ENCODE results near the gene FER.

The FER gene

DNA sequence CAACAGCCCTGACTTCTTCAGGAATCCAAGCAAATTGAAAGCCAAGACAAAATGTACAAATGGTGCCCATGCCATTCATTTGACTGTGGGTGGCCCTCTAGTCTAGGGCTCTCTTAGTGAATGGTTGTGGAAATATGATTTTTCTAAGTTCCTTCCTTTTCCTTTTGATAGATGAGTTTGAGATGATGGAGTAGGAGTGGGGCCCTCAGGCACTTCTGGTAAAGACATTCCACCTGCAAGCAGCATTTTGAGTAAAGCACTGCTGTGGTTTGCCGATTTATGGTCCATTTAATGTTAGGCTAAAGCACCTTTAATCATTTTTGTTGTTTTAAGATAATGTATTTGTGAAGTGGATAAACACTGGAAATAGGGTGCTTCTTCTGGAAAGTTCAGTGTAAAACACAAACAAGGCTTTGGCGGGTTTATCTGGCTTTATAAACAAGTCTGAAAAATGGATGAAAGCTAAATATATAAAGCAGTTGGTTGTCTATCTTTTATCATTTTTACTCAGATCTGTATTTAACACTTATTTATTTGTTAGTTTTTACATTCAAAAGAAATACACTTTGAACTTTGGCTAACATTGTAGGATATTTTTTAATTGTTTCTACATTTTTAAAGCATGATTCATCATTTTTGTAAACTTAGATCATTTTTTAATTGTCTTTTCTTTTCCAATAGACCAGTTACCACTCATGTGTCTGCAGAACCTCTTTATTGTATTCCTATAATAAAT lies 448.6 kb downstream of the FER start:
- no peak for DNase-seq

GRCh38 chr5:109196823-109197160 lies 449.1 kb downstream of the FER start:
- DNase-seq: no peak

DNA sequence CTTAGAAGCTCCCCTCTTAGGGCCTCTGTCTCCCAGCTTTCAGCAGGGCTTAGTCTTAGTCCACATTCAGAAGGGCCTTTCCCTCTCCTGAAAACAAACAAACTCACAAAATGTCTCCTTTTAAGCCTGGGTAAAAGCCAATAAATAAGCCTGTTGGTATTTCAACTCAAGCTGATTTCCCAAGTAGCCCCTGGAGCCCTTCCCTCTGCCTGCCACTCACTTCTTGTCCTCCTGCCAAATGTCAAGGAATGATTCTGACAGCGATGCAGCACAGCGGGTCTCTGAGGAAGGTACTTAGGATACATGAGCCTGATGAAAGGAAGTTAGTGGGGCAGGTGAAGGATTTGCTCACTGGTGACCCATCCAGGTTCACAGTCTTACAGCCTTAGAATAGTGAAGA lies 451.6 kb downstream of the FER start:
- no peak for DNase-seq

- no peak for DNase-seq
Observed at GRCh38 chr5:109199799-109200620, 452.3 kb downstream of the FER start.

DNA sequence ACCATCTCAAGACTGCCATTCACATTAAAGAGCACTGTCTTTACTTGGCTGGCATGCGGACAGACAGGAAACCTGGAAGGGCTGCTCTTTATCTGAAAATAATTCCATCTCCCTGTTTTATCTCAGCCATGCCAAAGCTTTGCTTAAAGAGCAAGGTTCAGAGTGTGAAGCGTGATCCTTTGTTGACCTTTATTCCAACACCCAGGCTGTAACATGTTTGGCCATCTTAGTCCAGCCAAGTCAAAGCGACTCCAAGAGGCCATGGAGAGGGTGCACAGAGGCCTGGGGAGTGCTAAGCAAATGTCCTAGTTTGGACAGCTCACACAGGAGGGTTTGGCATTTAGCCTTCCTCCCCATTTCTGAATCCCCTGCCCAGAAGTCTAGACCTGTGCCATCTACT lies 467.3 kb downstream of the FER start:
- no peak for DNase-seq

GRCh38 chr5:109218818-109219217 lies 471.1 kb downstream of the FER start:
- no peak for DNase-seq

GRCh38 chr5:109223531-109223930 lies 475.8 kb downstream of the FER start:
- DNase-seq: no peak

GRCh38 chr5:109224276-109224882 lies 476.7 kb downstream of the FER start:
- DNase-seq: no peak

DNA sequence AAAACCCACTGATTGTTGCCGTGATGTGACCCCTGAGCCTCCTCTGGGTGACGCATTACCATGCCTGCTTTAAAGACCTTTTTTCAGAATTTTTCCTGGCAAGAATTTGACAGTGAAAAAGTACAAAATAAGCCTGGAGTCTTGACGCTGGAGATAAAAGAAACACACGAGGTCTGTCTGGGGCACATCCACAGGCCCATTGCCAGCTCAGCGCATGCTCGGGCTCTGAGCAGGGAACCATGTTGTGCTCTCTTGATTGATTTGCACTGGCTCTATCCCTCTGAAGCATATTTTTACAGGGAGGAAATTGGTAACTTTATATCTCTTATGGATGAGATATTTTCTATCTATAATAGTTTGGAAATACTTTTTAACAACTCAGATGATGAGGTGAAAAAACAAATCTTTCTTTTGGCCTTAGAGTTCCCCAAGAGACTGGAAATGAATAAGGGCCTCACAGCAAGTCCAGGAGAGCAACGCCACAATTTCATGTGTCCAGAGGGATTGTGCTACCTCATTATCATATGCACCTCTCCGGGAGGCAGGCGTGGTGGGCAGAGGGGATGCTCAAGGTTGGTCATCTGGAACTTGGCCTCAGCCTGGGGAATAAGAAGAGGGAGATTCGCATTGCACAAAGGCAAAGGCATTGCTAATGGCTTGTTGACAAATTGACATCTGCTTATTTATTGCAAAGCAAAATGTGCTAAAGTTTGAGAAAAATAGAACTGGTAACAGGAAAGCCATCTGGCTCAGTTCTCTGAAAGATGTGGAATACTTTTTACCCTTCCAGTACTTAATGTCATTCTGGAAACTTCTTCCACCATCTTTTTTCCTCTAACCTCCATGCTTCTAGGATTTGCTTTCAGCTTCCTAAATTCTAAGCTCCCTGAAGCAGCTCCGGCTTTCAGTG lies 478.3 kb downstream of the FER start:
- DNase-seq: no peak

DNA sequence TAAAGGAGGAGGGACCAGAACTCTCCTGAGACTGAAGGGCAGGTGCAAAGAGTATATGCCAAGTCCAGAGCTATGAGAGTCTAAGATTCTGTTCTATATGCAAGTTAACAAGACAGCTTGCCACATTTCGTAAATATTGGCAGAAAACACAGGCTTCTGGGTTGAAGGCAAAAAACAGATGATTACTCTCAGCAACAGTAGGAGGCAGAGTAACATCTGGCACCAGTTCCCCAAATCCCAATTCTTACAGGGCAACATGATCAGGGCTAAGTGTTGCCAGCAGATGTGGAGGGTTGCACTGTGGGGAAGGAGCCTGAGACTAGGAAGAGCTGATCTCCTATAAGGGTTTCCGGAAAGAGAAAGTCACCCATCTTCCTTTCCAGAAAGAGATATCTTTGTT lies 482.7 kb downstream of the FER start:
- DNase-seq: no peak

GRCh38 chr5:109231331-109231730 lies 483.6 kb downstream of the FER start:
- no peak for DNase-seq

DNA sequence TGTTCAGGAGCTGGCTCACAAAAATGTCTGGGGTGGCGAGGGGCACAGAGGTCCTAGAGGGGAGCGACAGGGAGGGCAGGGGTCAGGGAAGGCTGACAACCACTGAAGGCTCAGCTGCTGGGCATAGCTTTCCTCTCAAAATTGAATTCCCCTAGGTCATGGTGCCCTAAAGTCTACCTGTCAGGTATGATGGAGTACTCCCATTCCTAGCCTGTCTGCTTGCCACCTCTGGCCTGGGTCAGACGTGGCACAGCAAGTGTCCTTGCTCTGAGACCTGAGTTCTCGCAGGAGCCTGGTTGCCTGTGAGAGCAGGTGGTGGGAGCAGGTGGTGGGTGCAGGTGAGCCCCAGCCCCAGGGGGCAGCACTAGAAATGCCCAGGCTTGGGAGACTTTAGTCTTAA lies 486.7 kb downstream of the FER start:
- no peak for DNase-seq

- no peak for DNase-seq
Observed at GRCh38 chr5:109239456-109239855, 491.8 kb downstream of the FER start.

- DNase-seq: no peak
Observed at GRCh38 chr5:109242518-109242917, 494.8 kb downstream of the FER start.

DNA sequence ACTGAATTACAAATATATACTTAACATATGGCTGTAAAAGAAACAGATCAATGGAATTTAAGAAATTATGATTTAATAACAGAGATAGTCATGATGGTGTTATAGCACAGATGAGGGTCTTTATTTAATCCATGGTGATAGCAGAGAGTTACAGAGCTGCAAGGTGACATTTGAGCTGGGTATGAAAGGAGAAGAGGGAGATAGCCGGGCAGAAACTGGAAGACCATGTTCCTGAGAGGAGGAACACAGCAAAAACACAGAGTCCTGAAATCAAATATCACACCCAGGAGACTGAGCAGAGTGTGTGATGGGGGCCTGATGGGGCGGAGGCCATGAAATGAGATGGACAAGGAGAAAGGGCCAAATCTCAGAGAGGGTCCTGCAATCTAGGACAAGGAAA lies 498.7 kb downstream of the FER start:
- DNase-seq: no peak
